OCI-LY7 (cell line): ENCODE measurements around the gene GPSM3. TPM values are rescaled to one million over a fixed set of nuclear protein-coding genes. Genes with fewer than 3 reads are reported as not detected.

ENCODE experiments used
- BruUV-seq: library from RNA; stranded (reverse); fragments of 400-500 nt; replicated peaks from 2 replicates; lab custom pipeline; 2021; lab: Mats Ljungman, UMichigan
- CTCF ChIA-PET: fragments of 300-600 bp; sonication (Branson Sonifier 250); formaldehyde crosslinking; loops from one replicate; lab custom pipeline; 2022; ENCODE audit warnings: antibody characterized with exemption; ENCODE audit not compliant: unreplicated experiment; lab: Charles Lee
- POLR2A ChIA-PET: fragments of 300-600 bp; sonication (Branson Sonifier 250); formaldehyde crosslinking; loops from one replicate; lab custom pipeline; 2022; ENCODE audit warnings: antibody characterized with exemption; lab: Charles Lee
- DNase-seq: peaks from one replicate; pipeline ENCODE4 v3.0.0-alpha.2; 2015; ENCODE audit warnings: low spot score
- H2AFZ ChIP-seq: fragments of 200-600 bp; sonication (generic), shearing (Covaris generic); 2 replicates; pipeline ENCODE4 v1.6.1; 2014; ENCODE audit warnings: mild to moderate bottlenecking, antibody characterized with exemption, low read length, moderate library complexity
- H3K27ac ChIP-seq: fragments of 200-600 bp; sonication (generic); 2 replicates; pipeline ENCODE4 v1.5.1; 2014; ENCODE audit warnings: mixed run types, low read depth, mild to moderate bottlenecking, moderate library complexity, low read length, inconsistent platforms; ENCODE audit not compliant: poor library complexity, severe bottlenecking
- H3K36me3 ChIP-seq: fragments of 200-600 bp; sonication (generic); 2 replicates; pipeline ENCODE4 v1.6.1; 2014; ENCODE audit warnings: mild to moderate bottlenecking, antibody characterized with exemption, low read length, moderate library complexity, mixed read lengths; ENCODE audit not compliant: insufficient read depth
- H3K4me1 ChIP-seq: fragments of 200-600 bp; sonication (generic); 2 replicates; pipeline ENCODE4 v1.5.1; 2014; ENCODE audit warnings: mild to moderate bottlenecking, low read length; ENCODE audit not compliant: insufficient read depth, poor library complexity, severe bottlenecking
- H3K4me2 ChIP-seq: fragments of 200-600 bp; sonication (generic); 2 replicates; pipeline ENCODE4 v1.6.1; 2014; ENCODE audit warnings: mild to moderate bottlenecking, low read length
- H3K4me3 ChIP-seq: fragments of 200-600 bp; sonication (generic); 2 replicates; pipeline ENCODE4 v1.5.1; 2014; ENCODE audit warnings: mild to moderate bottlenecking, low read depth, low read length; ENCODE audit not compliant: poor library complexity, severe bottlenecking
- H3K79me2 ChIP-seq: fragments of 200-600 bp; sonication (generic); 2 replicates; pipeline ENCODE4 v1.6.1; 2016; ENCODE audit warnings: low read depth, mild to moderate bottlenecking, low read length, moderate library complexity, mixed read lengths; ENCODE audit not compliant: insufficient read depth
- H3K9me2 ChIP-seq: fragments of 200-600 bp; sonication (generic); 2 replicates; pipeline ENCODE4 v1.6.1; 2016; ENCODE audit warnings: mild to moderate bottlenecking, low read length, mixed read lengths; ENCODE audit not compliant: insufficient read depth
- H3K9me3 ChIP-seq: fragments of 200-600 bp; sonication (generic); 2 replicates; pipeline ENCODE4 v1.6.1; 2014; ENCODE audit warnings: mild to moderate bottlenecking, mixed run types, low read length, mixed read lengths
- H4K20me1 ChIP-seq: fragments of 200-600 bp; sonication (generic); 2 replicates; pipeline ENCODE4 v1.6.1; 2014; ENCODE audit warnings: mild to moderate bottlenecking, antibody characterized with exemption, low read length, moderate library complexity, mixed read lengths; ENCODE audit not compliant: insufficient read depth
- EZH2phosphoT487 ChIP-seq: fragments of 200-600 bp; sonication (generic); IDR thresholded peaks from 2 replicates; pipeline ENCODE4 v1.6.1; 2018; ENCODE audit warnings: low read depth, borderline replicate concordance, mild to moderate bottlenecking, mixed run types, antibody characterized with exemption, low read length, moderate library complexity, mixed read lengths
- intact Hi-C: fragments of 100-400 bp; cut with micrococcal nuclease; formaldehyde crosslinking; loops from one replicate; pipeline ENCODE4 v1.10.0; 2022; ENCODE audit not compliant: unreplicated experiment
- total RNA-seq, 2 experiments: library from RNA; depleted of rRNA in 1 of 2; stranded (reverse); fragments of >200 nt in 1 of 2; shearing (Covaris generic) in 1 of 2; gene quantifications; 2 replicates each; pipeline ENCODE4 v1.2.3, GENCODE V29; 2014 to 2022
- TF ChIP-seq, protein P1 (sequence below): fragments of 200-600 bp; sonication (generic); conservative IDR thresholded peaks from 2 replicates; pipeline ENCODE4 v1.5.1; 2014; ENCODE audit warnings: mild to moderate bottlenecking, antibody characterized with exemption, low read length, moderate library complexity, mixed read lengths

Gene GPSM3
- total RNA-seq, 2 experiments from 2014 or later, result 94.4 to 100 TPM

DNA sequence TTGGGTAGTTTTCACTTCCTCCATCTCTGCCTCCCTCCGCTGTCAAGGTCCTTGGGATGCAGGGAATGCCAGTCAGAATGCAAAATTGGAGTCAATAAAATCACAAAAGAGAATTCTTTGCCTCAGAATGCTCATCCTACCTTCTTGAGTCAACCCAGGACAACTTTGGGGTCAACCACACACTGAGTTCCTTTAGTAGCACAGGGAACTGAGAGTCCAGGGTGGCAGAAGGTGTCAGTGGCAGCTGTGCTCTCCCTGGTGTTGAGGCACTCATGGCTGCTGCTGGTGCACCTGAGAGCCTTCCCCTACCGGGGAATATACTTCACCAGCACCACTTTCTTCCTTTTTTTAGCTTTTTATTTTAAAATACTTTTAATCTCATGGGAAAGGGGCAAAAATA is 32.3 kb upstream of the GPSM3 start:
- POLR2A ChIA-PET, result interaction anchor here (0.5 to 1.8 kb wide), 2 partner anchors 18 to 27 kb away, joined by 5 to 6 read pairs; no protein-coding TSS in a partner anchor
- Histone ChIP-seq H3K4me2 (peak overlapping the region; percentile 56), H3K79me2 (no peaks in the 10 kb centered on the region), H3K4me1 (peaks cover 56% of the 10 kb centered on the region), H3K36me3 (no peaks in the 10 kb centered on the region), H2AFZ (peak overlapping the region; percentile 46; the same call in 1 of the 2 replicates), H3K9me3 (no peaks in the 10 kb centered on the region), H3K9me2 (no peaks in the 10 kb centered on the region), H3K27ac (peak overlapping the region; percentile 63), H4K20me1 (no peaks in the 10 kb centered on the region), H3K4me3 (peak overlapping the region; percentile 10)
- DNase-seq, result peak; percentile 81
- CTCF ChIA-PET, result no interaction called here
- TF ChIP-seq, protein P1, sequence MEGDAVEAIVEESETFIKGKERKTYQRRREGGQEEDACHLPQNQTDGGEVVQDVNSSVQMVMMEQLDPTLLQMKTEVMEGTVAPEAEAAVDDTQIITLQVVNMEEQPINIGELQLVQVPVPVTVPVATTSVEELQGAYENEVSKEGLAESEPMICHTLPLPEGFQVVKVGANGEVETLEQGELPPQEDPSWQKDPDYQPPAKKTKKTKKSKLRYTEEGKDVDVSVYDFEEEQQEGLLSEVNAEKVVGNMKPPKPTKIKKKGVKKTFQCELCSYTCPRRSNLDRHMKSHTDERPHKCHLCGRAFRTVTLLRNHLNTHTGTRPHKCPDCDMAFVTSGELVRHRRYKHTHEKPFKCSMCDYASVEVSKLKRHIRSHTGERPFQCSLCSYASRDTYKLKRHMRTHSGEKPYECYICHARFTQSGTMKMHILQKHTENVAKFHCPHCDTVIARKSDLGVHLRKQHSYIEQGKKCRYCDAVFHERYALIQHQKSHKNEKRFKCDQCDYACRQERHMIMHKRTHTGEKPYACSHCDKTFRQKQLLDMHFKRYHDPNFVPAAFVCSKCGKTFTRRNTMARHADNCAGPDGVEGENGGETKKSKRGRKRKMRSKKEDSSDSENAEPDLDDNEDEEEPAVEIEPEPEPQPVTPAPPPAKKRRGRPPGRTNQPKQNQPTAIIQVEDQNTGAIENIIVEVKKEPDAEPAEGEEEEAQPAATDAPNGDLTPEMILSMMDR, result 0 out of 2 replicates have a peak, but pooled peaks have one; percentile 14
- no peak for TF ChIP-seq EZH2phosphoT487
- no TSS peak for BruUV-seq
- intact Hi-C loops, result loop anchor here (2.0 kb wide), 2 partner anchors 30 to 70 kb away; partner anchors contain the start of gene PPT2

DNA sequence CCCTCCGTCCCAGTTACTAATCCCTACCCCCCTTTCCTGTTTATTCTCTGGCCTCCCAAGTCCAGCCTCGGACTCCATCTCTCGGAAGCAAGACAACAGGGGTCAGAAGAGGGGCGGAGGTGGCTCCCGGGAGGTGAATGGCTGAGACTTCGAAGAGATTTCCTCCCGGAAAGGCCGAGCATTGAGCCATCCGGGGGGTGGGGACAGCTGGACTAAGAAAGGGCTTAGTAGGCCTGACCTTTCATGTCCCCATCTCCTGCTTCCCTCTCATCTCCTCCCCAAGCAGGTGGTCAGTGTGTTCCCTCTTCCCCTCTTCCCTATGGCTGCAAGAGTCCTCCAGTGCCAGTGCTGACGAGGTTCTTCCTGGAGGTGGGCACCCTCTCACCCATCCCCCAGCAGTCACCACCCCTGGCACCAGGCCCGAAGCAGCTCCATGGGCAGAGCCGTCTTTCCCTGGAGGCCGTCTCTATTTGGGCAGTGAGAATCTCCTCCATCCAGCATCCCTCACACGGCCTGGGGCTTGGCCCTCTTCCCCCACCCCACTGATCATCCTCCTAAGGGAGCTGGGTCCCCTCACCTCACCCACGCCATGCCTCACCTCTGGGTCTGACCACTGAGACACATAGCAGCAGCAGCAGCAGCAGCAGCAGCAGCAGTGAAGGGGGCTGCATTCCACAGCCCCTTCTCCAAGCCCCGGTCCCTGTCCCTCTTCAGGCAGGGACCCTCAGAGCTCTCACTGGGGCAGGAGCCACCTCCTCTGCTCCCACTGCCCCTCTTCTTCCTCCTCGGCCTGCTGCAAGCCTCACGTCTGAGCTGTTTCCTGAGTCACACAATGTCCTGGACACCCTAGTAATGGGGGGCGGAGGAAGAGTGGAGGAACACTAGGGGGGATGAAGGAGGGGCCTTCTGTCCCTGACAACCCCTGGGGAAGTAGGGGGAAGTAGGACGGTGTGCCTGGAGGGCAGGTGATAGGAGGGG is 31.1 kb upstream of the GPSM3 start, which contains the start of gene NOTCH4:
Gene NOTCH4 (minus strand): TSS at position 810 of the 978 bp plus-strand sequence. CDS start 139 bp downstream, at position 671.
- POLR2A ChIA-PET, result interaction anchor here (0.6 to 1.8 kb wide), 3 partner anchors 26 to 178 kb away, joined by 3 to 6 read pairs (median 5); no protein-coding TSS in a partner anchor

More for the DNA sequence above, 31.1 kb upstream of the GPSM3 start, which contains the start of gene NOTCH4:
- TF ChIP-seq, protein P1, result no peak
- TF ChIP-seq EZH2phosphoT487, result no peak
- Histone ChIP-seq H3K9me3 (no peaks in the 10 kb centered on the region), H4K20me1 (no peaks in the 10 kb centered on the region), H3K4me2 (peak within 1 kb of the TSS; percentile 56), H3K4me1 (peaks cover 56% of the 10 kb centered on the region), H2AFZ (peak within 1 kb of the TSS; percentile 46; the same call in 1 of the 2 replicates), H3K27ac (peak within 1 kb of the TSS; percentile 63), H3K36me3 (no peaks in the 10 kb centered on the region), H3K4me3 (peak within 1 kb of the TSS; percentile 10), H3K9me2 (no peaks in the 10 kb centered on the region), H3K79me2 (no peaks in the 10 kb centered on the region)
- CTCF ChIA-PET, result no interaction called here
- DNase-seq, result no peak
- intact Hi-C loops, result loop anchor here (2.0 kb wide), 2 partner anchors 29 to 69 kb away; partner anchors contain the start of gene PPT2
- BruUV-seq, result no TSS peak
